ENCODE data around the gene PDLIM7.
"Not testable (repeated sequence)": the region's sequence is repeated elsewhere in the genome, so short reads cannot be mapped to it uniquely, and the experiment has no call there.

The PDLIM7 gene

DNA sequence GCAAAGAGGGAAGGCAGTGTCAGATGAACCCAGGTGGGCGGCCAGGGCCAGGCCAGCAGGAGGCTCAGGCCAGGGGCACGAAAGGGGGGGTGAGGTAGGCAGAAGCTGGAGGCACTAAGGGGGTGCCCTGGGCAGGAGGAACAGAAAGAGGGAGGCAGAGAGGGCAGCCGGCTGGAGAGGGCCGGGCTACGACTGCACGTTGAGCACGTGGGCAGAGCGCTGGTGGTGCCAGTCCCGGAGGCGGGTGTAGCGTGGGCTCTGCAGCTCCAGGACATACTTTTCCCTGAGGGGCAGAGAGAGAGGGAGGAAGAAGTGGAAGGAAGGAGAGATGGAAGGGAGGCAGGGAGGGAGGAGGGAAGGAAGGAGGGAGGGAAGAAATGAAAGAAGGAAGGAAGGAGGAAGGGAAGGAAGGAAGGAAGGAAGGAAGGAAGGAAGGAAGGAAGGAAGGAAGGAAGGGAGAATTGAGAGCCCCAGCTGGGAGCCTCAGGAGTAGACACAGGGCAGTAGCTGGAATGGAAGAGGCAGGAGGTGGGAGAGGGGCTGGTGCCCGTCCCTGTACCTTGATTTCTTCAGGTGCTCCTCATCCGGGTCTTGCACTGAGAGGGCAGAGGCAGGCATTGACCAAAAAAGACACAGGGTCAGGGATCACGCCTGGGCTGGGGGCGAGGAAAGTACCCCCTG lies 7.0 kb downstream of the PDLIM7 start:
- Histone ChIP-seq H3K79me2 (no peaks in the 10 kb centered on the region), H3K9me3 (ENCODE audit: control insufficient read depth, low read length) (no peaks in the 10 kb centered on the region), H3K27ac (no peak overlapping the region), H3K4me3 (ENCODE audit: low read depth, low read length) (no peak overlapping the region), H3K4me1 (peaks cover 15% of the 10 kb centered on the region), H3K4me2 (ENCODE audit: low read length) (no peak overlapping the region), H3K27me3 (ENCODE audit: control insufficient read depth, insufficient read depth, low read length) (no peaks in the 10 kb centered on the region), H2AFZ (no peak overlapping the region), H3K36me3 (ENCODE audit: control insufficient read depth, insufficient read depth, low read length) (no peaks in the 10 kb centered on the region), H3K9ac (no peak overlapping the region)
- TF ChIP-seq, protein P1, sequence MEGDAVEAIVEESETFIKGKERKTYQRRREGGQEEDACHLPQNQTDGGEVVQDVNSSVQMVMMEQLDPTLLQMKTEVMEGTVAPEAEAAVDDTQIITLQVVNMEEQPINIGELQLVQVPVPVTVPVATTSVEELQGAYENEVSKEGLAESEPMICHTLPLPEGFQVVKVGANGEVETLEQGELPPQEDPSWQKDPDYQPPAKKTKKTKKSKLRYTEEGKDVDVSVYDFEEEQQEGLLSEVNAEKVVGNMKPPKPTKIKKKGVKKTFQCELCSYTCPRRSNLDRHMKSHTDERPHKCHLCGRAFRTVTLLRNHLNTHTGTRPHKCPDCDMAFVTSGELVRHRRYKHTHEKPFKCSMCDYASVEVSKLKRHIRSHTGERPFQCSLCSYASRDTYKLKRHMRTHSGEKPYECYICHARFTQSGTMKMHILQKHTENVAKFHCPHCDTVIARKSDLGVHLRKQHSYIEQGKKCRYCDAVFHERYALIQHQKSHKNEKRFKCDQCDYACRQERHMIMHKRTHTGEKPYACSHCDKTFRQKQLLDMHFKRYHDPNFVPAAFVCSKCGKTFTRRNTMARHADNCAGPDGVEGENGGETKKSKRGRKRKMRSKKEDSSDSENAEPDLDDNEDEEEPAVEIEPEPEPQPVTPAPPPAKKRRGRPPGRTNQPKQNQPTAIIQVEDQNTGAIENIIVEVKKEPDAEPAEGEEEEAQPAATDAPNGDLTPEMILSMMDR (IDR thresholded peaks at IDR 0.05): no peak

DNA sequence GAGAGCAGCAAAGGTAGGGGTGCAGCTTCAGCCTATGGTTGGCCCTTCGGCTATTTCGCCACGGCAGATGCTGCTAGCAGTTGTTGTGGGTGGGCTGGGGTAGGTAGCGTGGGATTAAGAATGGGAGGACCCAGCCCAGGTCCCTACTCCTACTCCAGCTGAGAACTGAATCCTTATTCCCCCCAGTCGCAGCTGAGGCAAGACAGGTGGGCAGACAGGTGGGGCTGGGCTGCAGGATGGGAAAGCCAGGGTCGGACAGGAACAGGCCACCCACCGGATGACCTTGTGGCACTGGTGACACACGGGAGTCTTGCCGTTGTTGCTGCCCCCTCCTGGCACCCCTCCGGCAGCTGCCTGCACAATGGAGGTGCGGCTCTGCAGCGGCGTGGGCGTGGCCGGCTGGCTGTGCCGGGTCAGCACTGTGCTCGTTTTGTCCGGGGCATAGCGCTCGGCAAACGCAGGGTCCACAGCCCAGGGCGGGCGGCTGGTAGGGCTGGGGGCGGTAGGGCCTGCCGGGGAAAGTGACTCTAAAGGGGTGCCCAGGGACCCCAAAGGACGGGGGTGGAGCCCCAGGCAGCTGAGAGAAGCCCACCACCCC lies 8.2 kb downstream of the PDLIM7 start:
- Histone ChIP-seq H3K27me3 (ENCODE audit: control insufficient read depth, insufficient read depth, low read length) (no peaks in the 10 kb centered on the region), H2AFZ (no peak overlapping the region), H3K4me2 (ENCODE audit: low read length) (no peak overlapping the region), H3K4me3 (ENCODE audit: low read depth, low read length) (no peak overlapping the region), H3K79me2 (no peaks in the 10 kb centered on the region), H3K9ac (no peak overlapping the region), H3K27ac (no peak overlapping the region), H3K4me1 (peaks cover 15% of the 10 kb centered on the region), H3K9me3 (ENCODE audit: control insufficient read depth, low read length) (no peaks in the 10 kb centered on the region), H3K36me3 (ENCODE audit: control insufficient read depth, insufficient read depth, low read length) (no peaks in the 10 kb centered on the region)
- TF ChIP-seq, protein P1 (IDR thresholded peaks at IDR 0.05): no peak

- H3K27ac ChIP-seq: no peak overlapping the region
- H3K4me2 ChIP-seq (ENCODE audit: low read length): no peak overlapping the region
- no peaks in the 10 kb centered on the region for H3K79me2 ChIP-seq
- H3K9ac ChIP-seq: no peak overlapping the region
- H2AFZ ChIP-seq: no peak overlapping the region
- no peaks in the 10 kb centered on the region for H3K27me3 ChIP-seq (ENCODE audit: control insufficient read depth, insufficient read depth, low read length)
- H3K36me3 ChIP-seq (ENCODE audit: control insufficient read depth, insufficient read depth, low read length): no peaks in the 10 kb centered on the region
- H3K4me1 ChIP-seq: peaks cover 4% of the 10 kb centered on the region
- TF ChIP-seq, protein P1 (IDR thresholded peaks at IDR 0.05): no peak
- no peak overlapping the region for H3K4me3 ChIP-seq (ENCODE audit: low read depth, low read length)
- no peaks in the 10 kb centered on the region for H3K9me3 ChIP-seq (ENCODE audit: control insufficient read depth, low read length)
Measured at GRCh38 chr5:177487975-177488374, 9.4 kb downstream of the PDLIM7 start.

- Histone ChIP-seq H3K27me3 (ENCODE audit: control insufficient read depth, insufficient read depth, low read length) (no peaks in the 10 kb centered on the region), H3K4me2 (ENCODE audit: low read length) (no peak overlapping the region), H3K4me3 (ENCODE audit: low read depth, low read length) (no peak overlapping the region), H2AFZ (no peak overlapping the region), H3K9me3 (ENCODE audit: control insufficient read depth, low read length) (no peaks in the 10 kb centered on the region), H3K79me2 (no peaks in the 10 kb centered on the region), H3K27ac (no peak overlapping the region), H3K9ac (no peak overlapping the region), H3K4me1 (no peaks in the 10 kb centered on the region), H3K36me3 (ENCODE audit: control insufficient read depth, insufficient read depth, low read length) (no peaks in the 10 kb centered on the region)
- TF ChIP-seq, protein P1 (IDR thresholded peaks at IDR 0.05): no peak
Measured at GRCh38 chr5:177487144-177487543, 10.3 kb downstream of the PDLIM7 start.

DNA sequence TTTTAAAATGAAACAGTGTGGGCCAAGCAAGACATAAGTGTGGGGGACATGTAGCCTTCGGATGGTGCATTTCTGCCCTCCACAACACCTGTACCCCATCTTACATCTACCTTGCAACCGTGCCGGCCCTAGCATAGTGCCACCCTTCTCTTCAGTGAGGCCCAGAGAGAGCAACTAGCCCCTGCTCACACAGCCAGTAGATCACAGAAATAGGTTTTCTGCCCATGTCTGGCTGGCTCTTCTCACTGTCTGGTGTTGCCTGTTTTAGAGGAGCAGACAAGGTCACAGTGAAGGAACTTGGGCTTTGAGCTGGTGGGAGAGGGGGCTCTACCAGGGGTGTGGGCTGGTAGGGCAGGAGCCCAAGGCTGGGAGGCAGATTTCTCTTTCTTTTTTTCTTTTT lies 11.1 kb downstream of the PDLIM7 start:
- H3K36me3 ChIP-seq (ENCODE audit: control insufficient read depth, insufficient read depth, low read length): no peaks in the 10 kb centered on the region
- no peaks in the 10 kb centered on the region for H3K4me1 ChIP-seq
- no peaks in the 10 kb centered on the region for H3K79me2 ChIP-seq
- no peak overlapping the region for H2AFZ ChIP-seq
- H3K4me2 ChIP-seq (ENCODE audit: low read length): no peak overlapping the region
- H3K27me3 ChIP-seq (ENCODE audit: control insufficient read depth, insufficient read depth, low read length): no peaks in the 10 kb centered on the region
- no peak overlapping the region for H3K9ac ChIP-seq
- no peak overlapping the region for H3K27ac ChIP-seq
- H3K4me3 ChIP-seq (ENCODE audit: low read depth, low read length): no peak overlapping the region
- TF ChIP-seq, protein P1 (IDR thresholded peaks at IDR 0.05): no peak
- no peaks in the 10 kb centered on the region for H3K9me3 ChIP-seq (ENCODE audit: control insufficient read depth, low read length)

- not testable (repeated sequence) for H3K9ac ChIP-seq; H2AFZ ChIP-seq; H3K79me2 ChIP-seq; H3K36me3 ChIP-seq (ENCODE audit: control insufficient read depth, insufficient read depth, low read length); H3K27ac ChIP-seq; H3K4me1 ChIP-seq; H3K27me3 ChIP-seq (ENCODE audit: control insufficient read depth, insufficient read depth, low read length); H3K4me2 ChIP-seq (ENCODE audit: low read length); H3K4me3 ChIP-seq (ENCODE audit: low read depth, low read length); H3K9me3 ChIP-seq (ENCODE audit: control insufficient read depth, low read length)
Measured at GRCh38 chr5:177485753-177486152, 11.7 kb downstream of the PDLIM7 start.
